Gastrocnemius medialis (tissue), 4 donors: ENCODE data around the gene TRIM61.

Source experiments
- POLR2A ChIP-seq, 2 donors: fragments of 450-650 bp; IDR thresholded peaks; one replicate each; pipeline ENCODE4 v1.6.1; 2017; ENCODE audit warnings: antibody characterized with exemption in 2 of 2, mild to moderate bottlenecking in 2 of 2, moderate library complexity in 2 of 2
- TF ChIP-seq, protein P1 (sequence below), 5 experiments: fragments of 450-650 bp in 3 of 5; fragments of 200-600 bp in 2 of 5; sonication (generic) in 2 of 5; IDR thresholded peaks in 4 of 5; conservative IDR thresholded peaks in 1 of 5; 1 replicate in 4 of 5; 2 replicates in 1 of 5; pipeline ENCODE4 v1.5.1; 2016 to 2019; ENCODE audit warnings: antibody characterized with exemption in 5 of 5, mild to moderate bottlenecking in 3 of 5, moderate library complexity in 3 of 5

DNA sequence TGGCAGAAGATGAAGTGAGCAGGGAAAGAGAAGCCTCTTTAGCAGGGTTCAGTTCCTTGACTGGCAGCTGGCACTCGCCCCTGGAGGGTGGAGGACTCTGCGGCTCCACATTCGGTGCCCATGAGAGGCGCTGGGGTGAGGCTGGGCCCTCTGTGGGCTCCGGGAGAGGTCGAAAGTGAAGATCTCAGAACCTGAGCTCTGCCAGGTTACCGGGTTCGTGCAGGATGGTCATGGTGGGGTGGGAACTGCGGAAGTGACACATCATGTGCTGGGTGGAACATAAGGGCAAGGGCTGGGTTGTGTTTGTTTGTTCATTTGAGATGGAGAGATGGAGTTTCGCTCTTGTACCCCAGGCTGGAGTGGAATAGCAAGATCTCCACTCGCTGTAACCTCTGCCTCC lies 44.2 kb downstream of the TRIM61 start:
- TF ChIP-seq, protein P1, sequence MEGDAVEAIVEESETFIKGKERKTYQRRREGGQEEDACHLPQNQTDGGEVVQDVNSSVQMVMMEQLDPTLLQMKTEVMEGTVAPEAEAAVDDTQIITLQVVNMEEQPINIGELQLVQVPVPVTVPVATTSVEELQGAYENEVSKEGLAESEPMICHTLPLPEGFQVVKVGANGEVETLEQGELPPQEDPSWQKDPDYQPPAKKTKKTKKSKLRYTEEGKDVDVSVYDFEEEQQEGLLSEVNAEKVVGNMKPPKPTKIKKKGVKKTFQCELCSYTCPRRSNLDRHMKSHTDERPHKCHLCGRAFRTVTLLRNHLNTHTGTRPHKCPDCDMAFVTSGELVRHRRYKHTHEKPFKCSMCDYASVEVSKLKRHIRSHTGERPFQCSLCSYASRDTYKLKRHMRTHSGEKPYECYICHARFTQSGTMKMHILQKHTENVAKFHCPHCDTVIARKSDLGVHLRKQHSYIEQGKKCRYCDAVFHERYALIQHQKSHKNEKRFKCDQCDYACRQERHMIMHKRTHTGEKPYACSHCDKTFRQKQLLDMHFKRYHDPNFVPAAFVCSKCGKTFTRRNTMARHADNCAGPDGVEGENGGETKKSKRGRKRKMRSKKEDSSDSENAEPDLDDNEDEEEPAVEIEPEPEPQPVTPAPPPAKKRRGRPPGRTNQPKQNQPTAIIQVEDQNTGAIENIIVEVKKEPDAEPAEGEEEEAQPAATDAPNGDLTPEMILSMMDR (IDR thresholded peaks at IDR 0.05 in 4 of 5, conservative IDR thresholded peaks at IDR 0.05 in 1 of 5): no peak
- no peak for TF ChIP-seq POLR2A (IDR thresholded peaks at IDR 0.05)
